Measurements from ENCODE around the gene SMARCD1. TPM values are rescaled to one million over a fixed set of nuclear protein-coding genes. Genes with fewer than 3 reads are reported as not detected.

The SMARCD1 gene
- total and polyA plus RNA-seq, 3 experiments from 2014 or later: 16.1 to 78.2 (median 72.3) TPM

DNA sequence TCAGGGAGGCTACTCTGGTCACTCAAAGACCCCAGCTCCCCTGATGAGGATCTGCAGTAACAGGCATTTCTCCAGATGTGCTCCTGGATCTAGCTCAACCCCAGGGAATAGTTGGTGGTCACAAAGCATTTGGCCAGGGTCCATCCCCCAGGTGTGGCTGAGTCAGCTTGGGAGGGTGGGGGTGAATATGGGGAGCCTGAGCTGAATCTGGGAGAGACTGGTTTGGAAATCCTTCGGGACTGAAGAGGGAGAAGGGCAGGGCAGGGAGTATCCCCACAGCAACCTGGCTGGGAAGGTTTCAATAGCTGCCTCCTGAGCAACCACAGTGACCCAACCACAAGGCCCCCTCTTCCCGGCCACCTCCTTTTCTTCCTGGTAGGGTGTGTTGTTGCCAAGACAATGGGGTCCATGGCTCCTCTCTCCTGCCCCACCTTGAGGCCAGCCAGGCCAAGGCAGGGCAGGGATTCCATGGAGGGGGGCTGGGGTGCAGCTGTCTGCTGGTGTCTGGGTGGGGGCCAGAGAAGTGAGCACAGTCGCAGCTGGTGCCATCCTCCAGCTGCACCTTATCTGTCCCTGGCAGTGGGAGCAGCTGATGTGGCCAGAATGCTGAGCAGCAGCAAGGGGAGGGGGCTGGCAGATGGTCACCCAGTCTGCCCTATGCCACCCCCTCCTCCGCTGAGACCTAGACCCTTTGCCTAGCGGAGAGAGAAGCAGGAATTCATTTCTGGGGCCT, 22.2 kb upstream of the SMARCD1 start:
- H3K4me3 ChIP-seq (ENCODE audit: low read length): no peak overlapping the region
- no peaks in the 10 kb centered on the region for H3K36me3 ChIP-seq (ENCODE audit: insufficient read depth, low read length)
- peaks cover 18% of the 10 kb centered on the region for H3K4me1 ChIP-seq (ENCODE audit: insufficient read depth, low read length)
- no peaks in the 10 kb centered on the region for H3K9me3 Mint-ChIP-seq
- DNase-seq: no peak
- no peak overlapping the region for H3K4me3 Mint-ChIP-seq
- peaks cover 22 to 28% of the 10 kb centered on the region in 2 donors for H3K27me3 Mint-ChIP-seq
- H3K9me3 ChIP-seq (ENCODE audit: low read length): no peaks in the 10 kb centered on the region
- H3K27me3 ChIP-seq (ENCODE audit: insufficient read depth, low read length, poor library complexity, severe bottlenecking): no peaks in the 10 kb centered on the region
- H3K27ac Mint-ChIP-seq: no peak overlapping the region
- peaks cover 10 to 36% (median 14%) of the 10 kb centered on the region in 3 donors for H3K4me1 Mint-ChIP-seq
- CTCF ChIA-PET: interaction anchor here (1.2 to 5.4 kb wide), 3 partner anchors 7 to 95 kb away, joined by 3 to 47 read pairs (median 26); no protein-coding TSS in a partner anchor
- POLR2A ChIA-PET: no interaction called here
- H3K36me3 Mint-ChIP-seq: no peaks in the 10 kb centered on the region
- H3K27ac ChIP-seq (ENCODE audit: low read depth, low read length): no peak overlapping the region

DNA sequence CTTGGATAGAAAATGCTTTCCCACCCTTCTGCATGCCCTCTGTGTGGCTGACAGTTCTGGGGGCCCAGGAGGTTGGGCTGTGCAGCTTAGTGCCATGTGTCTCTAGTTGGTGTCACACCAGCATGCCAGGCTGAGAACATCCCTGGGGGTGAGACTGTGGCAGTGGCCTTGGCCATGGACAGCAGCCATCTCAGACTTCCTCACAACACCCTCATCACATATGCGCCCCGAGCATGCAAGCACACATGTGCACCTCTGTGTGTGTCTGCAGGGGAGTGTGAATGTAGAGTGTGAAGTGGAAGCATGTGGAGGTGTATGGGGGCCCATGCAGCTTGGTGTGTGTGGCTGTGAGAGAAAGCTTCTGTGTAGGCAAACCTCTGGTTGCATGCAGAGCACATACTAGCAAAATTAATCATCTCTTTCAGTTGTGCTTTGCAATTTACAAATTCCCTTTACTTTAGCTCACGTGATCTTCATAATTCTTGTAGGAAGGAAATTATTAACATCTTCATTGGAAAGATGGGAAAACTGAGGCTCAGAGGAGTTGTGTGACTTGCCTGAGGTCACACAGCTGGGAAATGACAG, 19.3 kb upstream of the SMARCD1 start:
- peaks cover 4 to 16% (median 5%) of the 10 kb centered on the region in 3 donors for H3K4me1 Mint-ChIP-seq
- DNase-seq: peak in 1 of 5 donors; percentile 11
- H3K4me3 Mint-ChIP-seq: no peak overlapping the region
- no peak overlapping the region for H3K4me3 ChIP-seq (ENCODE audit: low read length)
- H3K36me3 ChIP-seq (ENCODE audit: insufficient read depth, low read length): no peaks in the 10 kb centered on the region
- no peak overlapping the region for H3K27ac ChIP-seq (ENCODE audit: low read depth, low read length)
- no peaks in the 10 kb centered on the region for H3K9me3 ChIP-seq (ENCODE audit: low read length)
- peaks cover 13 to 16% of the 10 kb centered on the region in 2 donors for H3K27me3 Mint-ChIP-seq
- ChIA-PET CTCF (interaction anchor here (0.5 to 7.0 kb wide), 10 partner anchors 10 to 115 kb away, joined by 3 to 69 read pairs (median 4); no protein-coding TSS in a partner anchor), POLR2A (no interaction called here)
- H3K27ac Mint-ChIP-seq: no peak overlapping the region
- peaks cover 0 to 1% (median 0%) of the 10 kb centered on the region in 3 donors for H3K36me3 Mint-ChIP-seq
- no peaks in the 10 kb centered on the region for H3K4me1 ChIP-seq (ENCODE audit: insufficient read depth, low read length)
- no peaks in the 10 kb centered on the region for H3K9me3 Mint-ChIP-seq
- no peaks in the 10 kb centered on the region for H3K27me3 ChIP-seq (ENCODE audit: insufficient read depth, low read length, poor library complexity, severe bottlenecking)

DNA sequence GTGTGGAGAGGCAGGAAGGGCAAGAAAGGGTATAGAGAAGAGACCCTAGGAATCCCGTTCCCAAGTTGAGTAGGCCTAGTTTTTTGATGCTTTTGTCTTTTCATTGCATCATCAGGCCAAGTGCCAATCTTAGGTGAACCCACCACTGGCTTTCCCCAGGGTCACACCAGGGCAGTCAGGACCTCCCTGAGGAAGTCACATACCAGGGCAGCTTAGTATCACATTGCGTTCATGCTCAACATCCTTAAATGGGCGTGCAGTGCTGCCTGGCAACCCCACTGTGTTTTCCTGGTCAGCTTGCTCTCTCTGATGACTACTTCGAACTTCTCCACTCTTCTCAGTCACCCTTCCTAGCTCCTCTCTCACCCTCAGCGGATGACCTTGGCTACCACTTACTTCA, 18.7 kb upstream of the SMARCD1 start:
- Histone ChIP-seq H3K9me3 (ENCODE audit: low read length) (no peaks in the 10 kb centered on the region), H3K36me3 (ENCODE audit: insufficient read depth, low read length) (no peaks in the 10 kb centered on the region), H3K27me3 (ENCODE audit: insufficient read depth, low read length, poor library complexity, severe bottlenecking) (no peaks in the 10 kb centered on the region), H3K27ac (ENCODE audit: low read depth, low read length) (no peak overlapping the region), H3K4me3 (ENCODE audit: low read length) (no peak overlapping the region), H3K4me1 (ENCODE audit: insufficient read depth, low read length) (no peaks in the 10 kb centered on the region)
- Mint-ChIP-seq H3K4me3 (no peak overlapping the region), H3K27ac (no peak overlapping the region), H3K4me1 (peaks cover 4 to 10% (median 5%) of the 10 kb centered on the region in 3 donors), H3K36me3 (peaks cover 0 to 1% (median 0%) of the 10 kb centered on the region in 3 donors), H3K27me3 (peaks cover 10 to 12% of the 10 kb centered on the region in 2 donors), H3K9me3 (no peaks in the 10 kb centered on the region)
- DNase-seq: peak in 1 of 5 donors; percentile 13
- CTCF ChIA-PET: interaction anchor here (0.5 to 7.0 kb wide), 6 partner anchors 18 to 115 kb away, joined by 3 to 69 read pairs (median 4); no protein-coding TSS in a partner anchor
- POLR2A ChIA-PET: interaction anchor here (0.6 to 0.7 kb wide), 2 partner anchors 47 to 959 kb away, joined by 3 read pairs; no protein-coding TSS in a partner anchor

DNA sequence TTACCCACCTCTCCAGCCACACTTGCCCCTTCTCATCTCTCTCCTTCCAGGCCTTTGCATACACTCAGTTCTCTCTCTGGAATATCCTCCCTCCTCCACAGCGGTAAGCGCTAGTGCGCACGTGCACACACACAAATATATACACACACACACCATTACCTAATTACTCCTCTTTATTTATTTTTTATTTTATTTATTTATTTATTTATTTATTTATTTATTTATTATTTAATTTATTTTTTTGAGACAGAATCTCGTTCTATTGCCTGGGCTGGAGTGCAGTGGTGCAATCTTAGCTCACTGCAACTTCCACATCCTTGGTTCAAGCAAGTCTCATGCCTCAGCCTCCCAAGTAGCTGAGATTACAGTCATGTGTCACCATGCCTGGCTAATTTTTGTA, 16.1 kb upstream of the SMARCD1 start:
- Histone ChIP-seq H3K4me1 (ENCODE audit: insufficient read depth, low read length) (no peaks in the 10 kb centered on the region), H3K27me3 (ENCODE audit: insufficient read depth, low read length, poor library complexity, severe bottlenecking) (no peaks in the 10 kb centered on the region), H3K4me3 (ENCODE audit: low read length) (no peak overlapping the region), H3K9me3 (ENCODE audit: low read length) (no peaks in the 10 kb centered on the region), H3K27ac (ENCODE audit: low read depth, low read length) (no peak overlapping the region), H3K36me3 (ENCODE audit: insufficient read depth, low read length) (no peaks in the 10 kb centered on the region)
- H3K36me3 Mint-ChIP-seq: peaks cover 0 to 1% (median 0%) of the 10 kb centered on the region in 3 donors
- peaks cover 4 to 8% (median 5%) of the 10 kb centered on the region in 3 donors for H3K4me1 Mint-ChIP-seq
- H3K9me3 Mint-ChIP-seq: no peaks in the 10 kb centered on the region
- no peak overlapping the region for H3K27ac Mint-ChIP-seq
- peaks cover 3 to 4% of the 10 kb centered on the region in 2 donors for H3K27me3 Mint-ChIP-seq
- no peak for DNase-seq
- no peak overlapping the region for H3K4me3 Mint-ChIP-seq
- ChIA-PET CTCF (interaction anchor here (1.4 to 7.0 kb wide), 8 partner anchors 9 to 123 kb away, joined by 3 to 69 read pairs (median 8); no protein-coding TSS in a partner anchor), POLR2A (interaction anchor here (0.7 kb wide), 1 partner anchor 607 kb away, joined by 4 read pairs; no protein-coding TSS in a partner anchor)

DNA sequence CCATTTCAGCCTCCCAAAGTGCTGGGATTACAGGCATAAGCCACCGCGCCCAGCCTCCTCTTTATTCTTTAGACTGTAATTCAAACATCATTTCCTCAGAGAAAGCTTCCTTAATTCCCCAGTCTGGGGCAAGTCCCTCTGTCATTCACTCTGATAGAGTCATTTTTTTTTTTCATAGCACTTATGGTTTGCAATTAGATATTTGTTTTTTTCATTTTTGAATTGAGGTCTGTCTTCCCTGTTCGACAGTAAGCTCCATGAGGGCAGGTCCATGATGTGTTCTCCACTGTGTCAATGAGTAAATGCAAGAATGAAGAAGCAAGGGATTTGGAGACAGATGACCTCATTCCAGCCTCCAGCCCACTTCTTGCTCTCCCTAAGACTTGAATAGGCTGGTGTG, 15.6 kb upstream of the SMARCD1 start:
- H3K4me1 Mint-ChIP-seq: peaks cover 4 to 8% (median 5%) of the 10 kb centered on the region in 3 donors
- no peaks in the 10 kb centered on the region for H3K9me3 Mint-ChIP-seq
- Histone ChIP-seq H3K9me3 (ENCODE audit: low read length) (no peaks in the 10 kb centered on the region), H3K36me3 (ENCODE audit: insufficient read depth, low read length) (no peaks in the 10 kb centered on the region), H3K4me1 (ENCODE audit: insufficient read depth, low read length) (no peaks in the 10 kb centered on the region), H3K27me3 (ENCODE audit: insufficient read depth, low read length, poor library complexity, severe bottlenecking) (no peaks in the 10 kb centered on the region), H3K4me3 (ENCODE audit: low read length) (no peak overlapping the region), H3K27ac (ENCODE audit: low read depth, low read length) (no peak overlapping the region)
- POLR2A ChIA-PET: interaction anchor here (0.7 kb wide), 1 partner anchor 607 kb away, joined by 4 read pairs; no protein-coding TSS in a partner anchor
- H3K27me3 Mint-ChIP-seq: peaks cover 3 to 4% of the 10 kb centered on the region in 2 donors
- peak overlapping the region in 1 of 8 donors; percentile 44 for H3K27ac Mint-ChIP-seq
- CTCF ChIA-PET: interaction anchor here (1.2 to 7.0 kb wide), 16 partner anchors 9 to 556 kb away, joined by 3 to 69 read pairs (median 6); partner anchors contain the start of genes CERS5, COX14 and TMBIM6
- no peak overlapping the region for H3K4me3 Mint-ChIP-seq
- no peak for DNase-seq
- peaks cover 0 to 1% (median 0%) of the 10 kb centered on the region in 3 donors for H3K36me3 Mint-ChIP-seq

DNA sequence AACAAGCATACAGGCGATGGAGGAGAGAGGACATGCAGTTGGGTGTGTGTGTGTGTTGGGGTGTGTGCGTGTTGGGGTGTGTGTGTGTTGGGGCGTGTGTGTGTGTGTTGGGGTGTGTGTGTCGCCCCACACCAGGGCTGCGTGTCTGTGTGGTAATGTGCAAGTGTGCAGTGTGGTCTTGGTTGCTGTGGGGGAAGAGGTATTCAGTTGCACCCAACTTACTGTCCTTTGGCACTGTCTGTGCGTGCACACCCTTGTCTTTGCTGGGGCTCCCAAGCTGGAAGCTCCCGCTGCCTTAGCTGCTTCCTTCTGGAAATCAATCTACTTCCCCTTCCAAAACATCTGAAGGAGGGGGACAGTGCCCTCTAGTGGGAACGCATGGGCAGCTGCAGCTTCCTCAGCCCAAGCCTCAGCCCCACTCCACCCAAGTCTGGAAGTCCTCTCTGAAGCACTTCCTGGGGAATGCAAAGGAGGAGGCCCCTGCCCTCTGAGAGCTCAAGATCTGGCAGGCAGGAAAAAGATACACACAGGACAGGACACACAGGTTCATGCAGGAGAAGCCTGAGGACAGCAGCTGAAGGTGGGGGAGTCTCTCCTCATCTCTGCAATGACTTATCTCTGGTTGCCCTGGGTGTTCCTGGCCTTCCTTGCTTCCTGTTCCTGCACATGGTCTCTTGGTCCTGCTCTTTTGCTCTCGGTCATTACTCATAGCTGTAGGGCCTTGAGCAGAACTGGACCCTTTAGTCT, 14.7 kb upstream of the SMARCD1 start:
- POLR2A ChIA-PET: no interaction called here
- H3K4me3 ChIP-seq (ENCODE audit: low read length): no peak overlapping the region
- H3K27me3 ChIP-seq (ENCODE audit: insufficient read depth, low read length, poor library complexity, severe bottlenecking): no peaks in the 10 kb centered on the region
- Mint-ChIP-seq H3K4me1 (peaks cover 5 to 12% (median 5%) of the 10 kb centered on the region in 3 donors), H3K27me3 (peaks cover 3 to 4% of the 10 kb centered on the region in 2 donors), H3K27ac (peak overlapping the region in 1 of 8 donors; percentile 20), H3K4me3 (peak overlapping the region in 1 of 7 donors; percentile 21), H3K36me3 (peaks cover 0 to 1% (median 0%) of the 10 kb centered on the region in 3 donors), H3K9me3 (no peaks in the 10 kb centered on the region)
- H3K9me3 ChIP-seq (ENCODE audit: low read length): no peaks in the 10 kb centered on the region
- CTCF ChIA-PET: interaction anchor here (0.6 to 7.0 kb wide), 31 partner anchors 9 to 673 kb away, joined by 3 to 69 read pairs (median 4); partner anchors contain the start of genes CERS5, COX14, SMARCD1 and TMBIM6
- peak; percentile 48 to 71 (median 53) for DNase-seq
- H3K36me3 ChIP-seq (ENCODE audit: insufficient read depth, low read length): no peaks in the 10 kb centered on the region
- no peak overlapping the region for H3K27ac ChIP-seq (ENCODE audit: low read depth, low read length)
- H3K4me1 ChIP-seq (ENCODE audit: insufficient read depth, low read length): peaks cover 4% of the 10 kb centered on the region

DNA sequence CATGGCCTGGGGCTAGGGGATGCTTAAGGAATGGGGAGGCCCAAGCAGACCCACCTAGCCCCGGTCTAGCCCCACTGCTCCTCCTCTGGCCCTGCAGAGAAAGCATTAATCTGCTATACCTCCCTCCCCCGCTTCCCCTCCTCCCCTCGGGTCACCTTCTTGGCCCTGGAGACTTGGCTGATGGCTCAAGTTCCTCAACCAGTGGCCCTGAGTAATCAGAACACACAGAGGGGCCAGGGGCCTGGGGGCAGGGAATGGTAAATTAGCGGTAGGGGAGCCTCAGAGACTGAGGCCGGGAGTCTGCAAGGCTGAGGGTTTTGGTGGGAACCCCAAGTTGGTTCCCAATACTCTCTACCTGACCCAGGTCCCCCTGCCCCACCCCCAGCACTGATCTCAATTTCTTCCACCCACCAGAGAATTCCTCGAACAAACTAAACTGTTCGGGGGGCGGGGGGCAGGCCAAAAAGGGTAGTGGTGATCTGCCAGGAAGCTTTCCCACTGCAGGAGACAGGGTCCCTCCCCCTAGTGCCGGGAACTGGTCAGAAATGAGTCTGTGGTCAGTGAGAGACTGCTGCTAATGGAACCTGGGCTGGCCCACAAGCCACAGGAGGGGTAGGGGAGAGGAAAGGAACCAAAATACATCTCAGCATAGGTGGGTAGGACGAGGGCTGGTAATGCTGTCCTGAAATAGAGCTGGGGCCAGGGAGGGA, 12.8 kb upstream of the SMARCD1 start:
- Mint-ChIP-seq H3K4me1 (peaks cover 5 to 12% (median 5%) of the 10 kb centered on the region in 3 donors), H3K4me3 (no peak overlapping the region), H3K36me3 (peaks cover 0 to 1% (median 0%) of the 10 kb centered on the region in 3 donors), H3K27ac (no peak overlapping the region), H3K9me3 (no peaks in the 10 kb centered on the region), H3K27me3 (peaks cover 3 to 7% of the 10 kb centered on the region in 2 donors)
- DNase-seq: peak in 1 of 5 donors; percentile 38
- Histone ChIP-seq H3K36me3 (ENCODE audit: insufficient read depth, low read length) (no peaks in the 10 kb centered on the region), H3K9me3 (ENCODE audit: low read length) (no peaks in the 10 kb centered on the region), H3K4me1 (ENCODE audit: insufficient read depth, low read length) (peaks cover 4% of the 10 kb centered on the region), H3K27ac (ENCODE audit: low read depth, low read length) (no peak overlapping the region), H3K4me3 (ENCODE audit: low read length) (no peak overlapping the region), H3K27me3 (ENCODE audit: insufficient read depth, low read length, poor library complexity, severe bottlenecking) (no peaks in the 10 kb centered on the region)
- ChIA-PET POLR2A (no interaction called here), CTCF (interaction anchor here (0.6 to 6.0 kb wide), 8 partner anchors 12 to 105 kb away, joined by 3 to 59 read pairs (median 20); partner anchors contain the start of genes COX14 and SMARCD1)
